CD8-positive, alpha-beta memory T cell (primary cell): Measurements from ENCODE around the gene CSNK2A2. TPM values are rescaled to one million over a fixed set of nuclear protein-coding genes. Genes with fewer than 3 reads are reported as not detected.

Experiments used
- CTCF ChIA-PET: fragments of 350-600 bp; sonication (Branson Sonifier 250); formaldehyde crosslinking; loops from one replicate; lab custom pipeline; 2021; ENCODE audit warnings: antibody characterized with exemption; lab: Charles Lee
- POLR2A ChIA-PET: fragments of 350-600 bp; sonication (Branson Sonifier 250); formaldehyde crosslinking; loops from one replicate; lab custom pipeline; 2021; ENCODE audit warnings: antibody characterized with exemption; lab: Charles Lee
- DNase-seq, 5 donors: peaks; one replicate each; pipeline versions ENCODE4 v3.0.0 to v3.0.0-alpha.2; 2020 to 2022; ENCODE audit warnings: mixed read lengths in 1 of 5
- H3K27ac ChIP-seq: one replicate; pipeline ENCODE4 v1.7.0; 2013; ENCODE audit warnings: low read depth, mild to moderate bottlenecking, low read length, moderate library complexity
- H3K27me3 ChIP-seq: 2 replicates; pipeline ENCODE4 v1.7.0; 2013; ENCODE audit warnings: low read length, mild to moderate bottlenecking; ENCODE audit not compliant: insufficient read depth, poor library complexity, severe bottlenecking
- H3K36me3 ChIP-seq: 2 replicates; pipeline ENCODE4 v1.7.0; 2013; ENCODE audit warnings: mild to moderate bottlenecking, low read length, moderate library complexity; ENCODE audit not compliant: insufficient read depth
- H3K4me1 ChIP-seq: 2 replicates; pipeline ENCODE4 v1.7.0; 2013; ENCODE audit warnings: mild to moderate bottlenecking, low read length, moderate library complexity; ENCODE audit not compliant: insufficient read depth
- H3K4me3 ChIP-seq: 2 replicates; pipeline ENCODE4 v1.7.0; 2013; ENCODE audit warnings: mild to moderate bottlenecking, low read length
- H3K9me3 ChIP-seq: 2 replicates; pipeline ENCODE4 v1.7.0; 2013; ENCODE audit warnings: mild to moderate bottlenecking, low read length
- H3K27ac Mint-ChIP-seq, 8 donors: one replicate each; pipeline ENCODE4 v1.8.0; 2020 to 2021; ENCODE audit warnings: mixed read lengths in 8 of 8, mild to moderate bottlenecking in 6 of 8, inconsistent platforms in 3 of 8, moderate library complexity in 3 of 8
- H3K27me3 Mint-ChIP-seq, 2 donors: one replicate each; pipeline ENCODE4 v1.8.0; 2020 to 2021; ENCODE audit warnings: mixed read lengths in 2 of 2, mild to moderate bottlenecking in 1 of 2, moderate library complexity in 1 of 2
- H3K36me3 Mint-ChIP-seq, 3 donors: one replicate each; pipeline ENCODE4 v1.8.0; 2020 to 2021; ENCODE audit warnings: mixed read lengths in 3 of 3, inconsistent platforms in 1 of 3, mild to moderate bottlenecking in 1 of 3
- H3K4me1 Mint-ChIP-seq, 3 donors: one replicate each; pipeline ENCODE4 v1.8.0; 2020 to 2021; ENCODE audit warnings: mixed read lengths in 3 of 3, inconsistent platforms in 1 of 3, mild to moderate bottlenecking in 1 of 3
- H3K4me3 Mint-ChIP-seq, 7 donors: one replicate each; pipeline ENCODE4 v1.8.0; 2020 to 2021; ENCODE audit warnings: mixed read lengths in 7 of 7, mild to moderate bottlenecking in 6 of 7, moderate library complexity in 4 of 7, inconsistent platforms in 2 of 7
- H3K9me3 Mint-ChIP-seq, 5 donors: one replicate each; pipeline ENCODE4 v1.8.0; 2020 to 2022; ENCODE audit warnings: mixed read lengths in 5 of 5, mild to moderate bottlenecking in 3 of 5, moderate library complexity in 2 of 5, inconsistent platforms in 1 of 5
- polyA plus RNA-seq: library from polyadenylated mRNA; unstranded; fragments of 300-500 nt; fragmentation: Illumina TruSeq; gene quantifications from one replicate; pipeline ENCODE4 v1.2.3, GENCODE V29; 2021
- total RNA-seq, 2 experiments: library from RNA; stranded (reverse); gene quantifications; one replicate each; pipeline ENCODE4 v1.2.3, GENCODE V29; 2021

The CSNK2A2 gene
- total RNA-seq (10 to 100 TPM; 99.1 to 99.9 TPM), polyA plus RNA-seq (11.1 TPM)

DNA sequence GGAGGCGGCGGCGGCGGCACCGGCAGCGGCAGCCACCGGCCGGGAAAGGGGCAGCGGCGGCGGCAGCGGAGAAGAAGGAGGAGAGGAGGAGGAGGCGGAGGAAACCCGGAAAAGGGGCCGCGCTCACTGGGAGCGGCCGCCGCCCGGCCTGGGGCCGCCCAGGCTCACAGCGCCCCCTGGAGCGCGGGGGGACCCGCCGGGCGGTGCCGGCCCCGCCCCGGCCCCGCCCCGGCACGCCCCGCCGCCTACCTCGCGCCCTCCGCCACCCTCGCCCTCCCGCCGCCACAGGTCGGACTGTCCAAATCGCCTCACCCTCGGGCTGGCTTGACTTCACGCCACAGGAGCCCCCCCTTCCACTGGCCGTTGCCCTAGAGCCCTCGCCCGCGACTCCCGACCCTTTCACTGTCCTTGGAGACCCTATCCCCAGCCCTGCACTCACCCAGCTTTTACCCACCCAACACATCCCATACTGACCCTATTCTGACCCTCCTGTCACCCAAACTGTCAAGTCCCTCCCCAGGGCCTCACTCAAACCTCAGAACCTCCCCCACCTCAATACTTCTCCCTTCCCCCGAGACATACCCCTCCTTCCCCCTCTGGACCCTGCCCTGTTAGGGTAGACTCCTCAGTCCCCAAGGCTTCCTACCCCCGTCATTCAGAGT is at the start of gene CSNK2A2:
CSNK2A2 (minus strand) TSS at position 85 of the 662 bp plus-strand sequence. CDS start 370 bp downstream, outside the sequence.
- Mint-ChIP-seq H3K4me3 (peak within 1 kb of the TSS; percentile 85 to 94 (median 87)), H3K36me3 (peaks cover 3 to 39% (median 9%) of the 10 kb centered on the region in 3 donors), H3K4me1 (peaks cover 42 to 52% (median 50%) of the 10 kb centered on the region in 3 donors), H3K9me3 (peaks cover 0 to 2% (median 0%) of the 10 kb centered on the region in 5 donors), H3K27ac (peak within 1 kb of the TSS; percentile 75 to 97 (median 88)), H3K27me3 (peaks cover 12 to 23% of the 10 kb centered on the region in 2 donors)
- H3K36me3 ChIP-seq = peaks cover 11% of the 10 kb centered on the region
- peak; percentile 62 to 75 (median 65) for DNase-seq
- ChIA-PET CTCF (no interaction called here), POLR2A (no interaction called here)
- peak within 1 kb of the TSS; percentile 48 for H3K27ac ChIP-seq
- peak within 1 kb of the TSS; percentile 78 for H3K4me3 ChIP-seq
- H3K9me3 ChIP-seq = no peaks in the 10 kb centered on the region
- peaks cover 29% of the 10 kb centered on the region for H3K4me1 ChIP-seq
- no peaks in the 10 kb centered on the region for H3K27me3 ChIP-seq

- no peak for DNase-seq
- no peak overlapping the region for H3K4me3 ChIP-seq
Measured at GRCh38 chr16:58243528-58244004, 45.7 kb upstream of the CSNK2A2 start.

GRCh38 chr16:58236831-58237230 is 38.9 kb upstream of the CSNK2A2 start:
- no peaks in the 10 kb centered on the region for H3K36me3 ChIP-seq
- peaks cover 10 to 51% of the 10 kb centered on the region in 2 donors for H3K27me3 Mint-ChIP-seq
- H3K4me3 Mint-ChIP-seq = peak overlapping the region; percentile 13 to 87 (median 82)
- no peaks in the 10 kb centered on the region for H3K36me3 Mint-ChIP-seq
- DNase-seq = no peak
- H3K9me3 Mint-ChIP-seq = no peaks in the 10 kb centered on the region
- POLR2A ChIA-PET = no interaction called here
- H3K27ac Mint-ChIP-seq = peak overlapping the region in 1 of 8 donors; percentile 55
- CTCF ChIA-PET = no interaction called here
- H3K4me3 ChIP-seq = no peak overlapping the region
- H3K27ac ChIP-seq = no peak overlapping the region
- H3K4me1 ChIP-seq = peaks cover 6% of the 10 kb centered on the region
- H3K9me3 ChIP-seq = no peaks in the 10 kb centered on the region
- peaks cover 6 to 12% (median 12%) of the 10 kb centered on the region in 3 donors for H3K4me1 Mint-ChIP-seq
- no peaks in the 10 kb centered on the region for H3K27me3 ChIP-seq

More at GRCh38 chr16:58243528-58244004, 45.7 kb upstream of the CSNK2A2 start:
- Mint-ChIP-seq H3K4me3 (no peak overlapping the region), H3K9me3 (no peaks in the 10 kb centered on the region), H3K27me3 (peaks cover 28 to 58% of the 10 kb centered on the region in 2 donors), H3K36me3 (no peaks in the 10 kb centered on the region), H3K4me1 (no peaks in the 10 kb centered on the region), H3K27ac (no peak overlapping the region)
- no peaks in the 10 kb centered on the region for H3K9me3 ChIP-seq
- CTCF ChIA-PET = interaction anchor here (0.8 kb wide), 1 partner anchor 10 kb away, joined by 3 read pairs; no protein-coding TSS in a partner anchor
- POLR2A ChIA-PET = no interaction called here
- H3K36me3 ChIP-seq = no peaks in the 10 kb centered on the region
- no peaks in the 10 kb centered on the region for H3K4me1 ChIP-seq
- H3K27ac ChIP-seq = no peak overlapping the region
- H3K27me3 ChIP-seq = peaks cover 3% of the 10 kb centered on the region

GRCh38 chr16:58236231-58236690 is 38.4 kb upstream of the CSNK2A2 start:
- Histone ChIP-seq H3K4me3 (peak overlapping the region; percentile 64), H3K9me3 (no peaks in the 10 kb centered on the region), H3K27me3 (no peaks in the 10 kb centered on the region), H3K36me3 (no peaks in the 10 kb centered on the region), H3K4me1 (peaks cover 6% of the 10 kb centered on the region), H3K27ac (no peak overlapping the region)
- Mint-ChIP-seq H3K27me3 (peaks cover 10 to 45% of the 10 kb centered on the region in 2 donors), H3K9me3 (no peaks in the 10 kb centered on the region), H3K27ac (no peak overlapping the region), H3K36me3 (no peaks in the 10 kb centered on the region), H3K4me1 (peaks cover 6 to 12% (median 12%) of the 10 kb centered on the region in 3 donors), H3K4me3 (peak overlapping the region; percentile 77 to 91 (median 83))
- DNase-seq = peak; percentile 24 to 69 (median 41)
- POLR2A ChIA-PET = no interaction called here
- CTCF ChIA-PET = no interaction called here

DNA sequence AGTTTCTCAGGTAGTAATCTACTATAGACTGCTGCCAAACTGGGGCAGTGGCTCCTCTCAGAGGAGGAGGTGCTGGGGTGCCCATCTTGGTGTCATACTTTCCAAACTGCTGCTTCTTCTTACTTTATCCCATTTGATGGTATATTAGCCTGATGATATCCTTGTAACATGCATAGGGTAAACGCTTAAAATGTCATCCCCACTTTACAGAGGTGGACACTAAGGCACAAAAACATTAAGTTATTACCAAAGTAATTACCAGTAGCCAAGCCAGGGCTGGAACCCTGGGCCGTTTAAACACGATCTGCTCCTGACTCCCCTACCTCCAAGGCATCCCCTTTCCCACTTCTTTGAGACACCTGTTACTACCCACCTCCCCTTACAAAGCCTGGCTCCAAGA is 37.8 kb upstream of the CSNK2A2 start:
- H3K4me1 ChIP-seq = peaks cover 6% of the 10 kb centered on the region
- Mint-ChIP-seq H3K27ac (no peak overlapping the region), H3K27me3 (peaks cover 10 to 43% of the 10 kb centered on the region in 2 donors), H3K9me3 (no peaks in the 10 kb centered on the region), H3K36me3 (no peaks in the 10 kb centered on the region), H3K4me3 (peak overlapping the region in 6 of 7 donors; percentile 79 to 91 (median 83)), H3K4me1 (peaks cover 6 to 12% (median 12%) of the 10 kb centered on the region in 3 donors)
- no peak overlapping the region for H3K27ac ChIP-seq
- ChIA-PET CTCF (no interaction called here), POLR2A (no interaction called here)
- no peaks in the 10 kb centered on the region for H3K36me3 ChIP-seq
- no peaks in the 10 kb centered on the region for H3K9me3 ChIP-seq
- peak overlapping the region; percentile 64 for H3K4me3 ChIP-seq
- no peak for DNase-seq
- no peaks in the 10 kb centered on the region for H3K27me3 ChIP-seq

DNA sequence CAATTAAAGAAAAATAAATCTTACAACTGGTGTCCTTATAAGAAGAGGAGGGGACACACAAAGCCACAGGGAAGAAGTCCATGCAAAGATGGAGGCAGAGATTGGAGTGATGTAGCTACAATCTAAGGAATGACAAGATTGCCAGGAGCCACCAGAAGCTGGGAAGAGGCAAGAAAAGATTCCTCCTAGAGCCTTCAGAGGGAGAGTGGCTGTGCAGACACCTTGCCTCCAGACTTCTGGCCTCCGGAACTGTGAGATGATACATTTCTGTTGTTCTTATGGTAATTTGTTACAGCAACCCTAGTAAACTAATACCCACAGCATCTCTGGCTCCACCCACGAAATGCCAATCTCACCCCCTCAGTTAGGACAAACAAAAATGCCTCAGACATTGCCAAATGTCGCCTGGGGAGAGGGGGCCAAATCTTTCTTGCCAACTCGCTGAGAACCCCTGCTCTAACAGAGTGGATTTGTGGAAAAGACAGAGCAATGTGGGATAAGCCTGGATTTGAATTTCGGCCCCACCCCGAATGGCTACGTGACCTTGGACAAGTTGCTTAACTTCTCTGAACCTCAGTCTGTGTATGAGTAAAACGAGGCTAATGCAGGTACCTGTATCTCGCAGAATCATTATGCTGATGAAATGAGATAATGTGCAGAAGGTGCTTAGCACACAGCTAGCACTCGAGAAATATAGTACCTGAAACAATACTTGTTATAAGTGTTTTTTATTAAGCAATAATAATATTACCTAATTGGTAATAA is 37.1 kb upstream of the CSNK2A2 start:
- Histone ChIP-seq H3K27ac (no peak overlapping the region), H3K9me3 (no peaks in the 10 kb centered on the region), H3K27me3 (no peaks in the 10 kb centered on the region), H3K4me1 (peaks cover 6% of the 10 kb centered on the region), H3K36me3 (no peaks in the 10 kb centered on the region), H3K4me3 (no peak overlapping the region)
- no peak for DNase-seq
- POLR2A ChIA-PET = no interaction called here
- Mint-ChIP-seq H3K27ac (no peak overlapping the region), H3K4me3 (no peak overlapping the region), H3K36me3 (no peaks in the 10 kb centered on the region), H3K9me3 (no peaks in the 10 kb centered on the region), H3K4me1 (peaks cover 6 to 12% (median 12%) of the 10 kb centered on the region in 3 donors), H3K27me3 (peaks cover 10 to 37% of the 10 kb centered on the region in 2 donors)
- CTCF ChIA-PET = no interaction called here

DNA sequence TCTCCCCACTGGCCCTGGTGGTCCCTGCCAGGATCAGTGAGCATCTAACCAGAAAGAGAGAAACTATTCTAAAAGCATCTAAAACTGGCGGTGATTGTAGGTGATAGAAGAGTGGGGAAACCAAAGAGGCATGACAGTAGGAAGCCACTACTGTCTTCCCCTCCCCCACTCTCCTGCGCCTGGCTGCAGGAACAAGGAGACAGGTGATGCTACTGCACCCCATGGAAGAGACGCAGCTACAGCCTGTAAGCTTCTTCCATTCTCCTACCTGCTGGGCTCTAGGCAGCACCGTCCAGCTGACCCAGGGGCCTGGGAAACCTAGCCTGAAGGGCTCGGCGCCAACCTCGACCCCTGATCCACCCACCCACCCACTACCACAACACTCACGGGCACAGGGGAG is 32.4 kb upstream of the CSNK2A2 start:
- H3K4me3 ChIP-seq = no peak overlapping the region
- H3K4me3 Mint-ChIP-seq = no peak overlapping the region
- no peak overlapping the region for H3K27ac ChIP-seq
- H3K27ac Mint-ChIP-seq = no peak overlapping the region
- H3K9me3 Mint-ChIP-seq = no peaks in the 10 kb centered on the region
- no peaks in the 10 kb centered on the region for H3K27me3 ChIP-seq
- DNase-seq = no peak
- no peaks in the 10 kb centered on the region for H3K36me3 Mint-ChIP-seq
- POLR2A ChIA-PET = no interaction called here
- H3K4me1 Mint-ChIP-seq = no peaks in the 10 kb centered on the region
- no peaks in the 10 kb centered on the region for H3K36me3 ChIP-seq
- no peaks in the 10 kb centered on the region for H3K4me1 ChIP-seq
- no peaks in the 10 kb centered on the region for H3K9me3 ChIP-seq
- CTCF ChIA-PET = no interaction called here
- peaks cover 8 to 26% of the 10 kb centered on the region in 2 donors for H3K27me3 Mint-ChIP-seq

- no peak overlapping the region for H3K27ac ChIP-seq
- Mint-ChIP-seq H3K4me3 (no peak overlapping the region), H3K9me3 (no peaks in the 10 kb centered on the region), H3K36me3 (peaks cover 0 to 9% (median 0%) of the 10 kb centered on the region in 3 donors), H3K27me3 (peaks cover 29 to 30% of the 10 kb centered on the region in 2 donors), H3K27ac (peak overlapping the region in 1 of 8 donors; percentile 26), H3K4me1 (no peaks in the 10 kb centered on the region)
- H3K36me3 ChIP-seq = no peaks in the 10 kb centered on the region
- H3K4me1 ChIP-seq = no peaks in the 10 kb centered on the region
- H3K9me3 ChIP-seq = no peaks in the 10 kb centered on the region
- no peaks in the 10 kb centered on the region for H3K27me3 ChIP-seq
- no peak for DNase-seq
- CTCF ChIA-PET = no interaction called here
- H3K4me3 ChIP-seq = no peak overlapping the region
- POLR2A ChIA-PET = no interaction called here
Measured at GRCh38 chr16:58226790-58227189, 28.9 kb upstream of the CSNK2A2 start.
